DOHH2 (cell line): ENCODE results near the gene SOX9.

Source experiments
- CTCF ChIP-seq: fragments of 200-600 bp; sonication (generic); IDR thresholded peaks from one replicate; pipeline ENCODE4 v1.5.1; 2014; ENCODE audit warnings: antibody characterized with exemption, mild to moderate bottlenecking, low read depth, low read length; ENCODE audit not compliant: poor library complexity, severe bottlenecking
- EZH2phosphoT487 ChIP-seq: fragments of 200-600 bp; sonication (generic); IDR thresholded peaks from 2 replicates; pipeline ENCODE4 v1.6.1; 2017; ENCODE audit warnings: borderline replicate concordance, mild to moderate bottlenecking, antibody characterized with exemption, low read length, moderate library complexity, mixed read lengths

- no peak for TF ChIP-seq CTCF
- no peak for TF ChIP-seq EZH2phosphoT487
Measured at GRCh38 chr17:72122765-72123529, 2.1 kb downstream of the SOX9 start.
